ENCODE data around the gene OSBP2.
A peak's percentile ranks its signal among the peaks of the same experiment; 100 is the strongest.

OSBP2 gene

GRCh38 chr22:30720263-30720837 lies 25.7 kb downstream of the OSBP2 start:
- DNase-seq: no peak

DNA sequence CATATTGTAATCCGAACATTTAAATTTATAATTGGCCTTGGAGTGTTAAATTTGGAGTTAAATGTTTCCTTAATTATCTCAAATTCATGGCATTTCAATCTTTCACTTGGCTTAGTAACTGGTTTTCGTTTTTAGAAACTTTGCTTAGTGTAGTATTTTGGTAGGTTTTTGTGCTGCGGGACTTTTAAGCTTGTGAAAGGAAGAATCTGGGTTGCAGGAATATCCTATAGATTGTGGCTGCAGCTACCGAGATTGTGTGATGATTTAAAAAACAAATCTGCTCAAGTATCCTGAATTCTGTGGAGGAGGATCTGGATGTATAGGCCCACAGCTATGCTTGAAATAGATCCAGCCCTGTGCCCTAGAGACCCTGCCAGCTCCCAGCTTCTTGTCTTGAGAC lies 27.1 kb downstream of the OSBP2 start:
- DNase-seq: no peak

GRCh38 chr22:30728826-30729225 lies 34.2 kb downstream of the OSBP2 start:
- DNase-seq: no peak

- no peak for DNase-seq
These were observed 37.0 kb downstream of the OSBP2 start for GRCh38 chr22:30731658-30732057.

DNA sequence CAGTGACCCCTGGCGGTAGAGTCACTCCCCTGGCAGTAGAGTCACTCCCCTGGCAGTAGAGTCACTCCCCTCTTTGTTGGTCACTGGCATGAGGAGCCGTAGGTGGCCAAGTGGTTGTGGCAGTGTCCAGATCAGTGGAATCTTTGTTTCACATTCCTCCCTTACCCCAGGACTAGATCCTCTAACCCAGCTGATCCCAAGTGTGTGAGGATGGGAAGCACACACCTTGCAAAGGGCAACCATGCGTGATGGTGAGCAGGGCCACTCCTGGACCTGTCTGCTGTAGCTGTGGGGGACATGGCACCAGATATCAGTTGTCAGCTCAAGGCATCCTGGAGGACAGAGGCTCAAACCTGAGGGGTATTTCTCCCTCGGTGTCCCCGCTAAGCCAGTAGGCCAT lies 37.8 kb downstream of the OSBP2 start:
- DNase-seq: no peak

- no peak for DNase-seq
These were observed 38.5 kb downstream of the OSBP2 start for GRCh38 chr22:30733181-30733631.

DNA sequence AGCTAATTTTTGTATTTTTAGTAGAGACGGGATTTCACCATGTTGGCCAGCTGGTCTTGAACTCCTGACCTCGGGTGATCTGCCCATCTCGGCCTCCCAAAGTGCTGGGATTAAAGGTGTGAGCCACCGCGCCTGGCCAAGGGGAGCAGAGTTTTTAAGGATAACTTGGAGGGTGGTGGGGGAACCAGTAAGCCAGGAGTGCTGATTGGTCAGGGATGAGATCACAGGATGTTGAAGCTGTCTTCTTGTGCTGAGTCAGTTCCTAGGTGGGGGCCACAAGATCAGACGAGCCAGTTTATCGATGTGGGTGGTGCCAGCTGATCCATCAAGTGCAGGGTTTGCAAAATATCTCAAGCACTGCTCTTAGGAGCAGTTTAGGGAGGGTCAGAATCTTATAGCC lies 45.3 kb downstream of the OSBP2 start:
- peak; percentile 62 for DNase-seq

DNA sequence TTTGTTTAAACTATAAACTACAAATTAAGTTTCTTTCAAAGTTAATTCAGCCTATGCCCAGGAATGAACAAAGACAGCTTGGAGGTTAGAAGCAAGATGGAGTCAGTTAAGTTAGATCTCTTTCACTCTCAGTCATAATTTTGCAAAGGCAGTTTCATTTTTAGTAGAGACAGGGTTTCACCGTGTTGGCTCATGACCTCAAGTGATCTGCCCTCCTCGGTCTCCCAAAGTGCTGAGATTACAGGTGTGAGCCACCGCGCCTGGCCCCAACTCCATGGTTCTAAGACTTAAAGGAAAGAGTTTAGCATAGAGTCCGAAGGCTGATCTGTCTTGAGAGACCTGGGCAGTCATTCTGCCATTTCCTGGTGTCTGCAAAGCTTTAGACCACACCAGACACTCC lies 45.8 kb downstream of the OSBP2 start:
- peak; percentile 66 for DNase-seq

DNA sequence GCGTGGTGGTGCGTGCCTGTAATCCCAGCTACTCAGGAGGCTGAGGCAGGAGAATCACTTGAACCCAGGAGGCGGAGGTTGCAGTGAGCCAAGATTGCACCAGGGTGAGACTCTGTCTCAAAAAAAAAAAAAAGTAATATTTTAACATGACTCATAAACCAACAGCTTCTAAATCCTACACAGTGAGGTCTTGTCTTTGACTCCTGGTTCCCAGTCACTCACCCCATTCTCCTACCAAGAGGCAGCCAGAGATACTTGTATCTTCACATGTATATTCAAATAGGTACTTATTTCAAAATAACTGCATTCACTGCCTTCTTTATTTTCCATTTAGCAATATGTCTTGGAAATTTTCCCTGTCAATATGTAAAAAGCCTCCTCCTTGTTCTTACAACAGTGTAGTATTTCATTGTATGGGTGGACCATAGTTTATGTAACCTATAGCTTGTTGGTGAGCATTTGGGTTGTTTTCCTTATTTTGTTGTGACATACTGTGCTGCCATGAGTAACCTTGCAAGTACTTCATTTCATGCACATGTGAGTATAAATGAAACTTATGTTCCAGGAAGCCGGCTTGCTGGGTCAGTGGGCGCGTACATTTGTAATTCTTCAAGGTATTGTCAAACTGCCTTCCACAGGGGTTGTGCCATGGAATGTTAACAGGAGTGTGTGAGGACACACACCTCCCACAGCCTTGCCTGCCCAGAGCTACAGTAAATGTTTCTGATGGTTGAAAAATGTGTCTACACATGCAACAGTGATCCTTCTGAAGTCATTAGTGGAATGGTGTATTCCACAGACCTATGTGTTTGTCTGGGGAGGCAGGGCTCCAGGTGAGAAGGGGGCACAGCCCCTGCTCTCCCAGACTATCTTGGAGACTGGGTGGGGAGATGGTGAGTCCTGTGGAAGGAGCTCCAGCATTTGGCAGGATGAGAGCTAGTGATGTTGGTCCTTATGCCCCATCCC lies 47.9 kb downstream of the OSBP2 start:
- peak; percentile 60 for DNase-seq

DNA sequence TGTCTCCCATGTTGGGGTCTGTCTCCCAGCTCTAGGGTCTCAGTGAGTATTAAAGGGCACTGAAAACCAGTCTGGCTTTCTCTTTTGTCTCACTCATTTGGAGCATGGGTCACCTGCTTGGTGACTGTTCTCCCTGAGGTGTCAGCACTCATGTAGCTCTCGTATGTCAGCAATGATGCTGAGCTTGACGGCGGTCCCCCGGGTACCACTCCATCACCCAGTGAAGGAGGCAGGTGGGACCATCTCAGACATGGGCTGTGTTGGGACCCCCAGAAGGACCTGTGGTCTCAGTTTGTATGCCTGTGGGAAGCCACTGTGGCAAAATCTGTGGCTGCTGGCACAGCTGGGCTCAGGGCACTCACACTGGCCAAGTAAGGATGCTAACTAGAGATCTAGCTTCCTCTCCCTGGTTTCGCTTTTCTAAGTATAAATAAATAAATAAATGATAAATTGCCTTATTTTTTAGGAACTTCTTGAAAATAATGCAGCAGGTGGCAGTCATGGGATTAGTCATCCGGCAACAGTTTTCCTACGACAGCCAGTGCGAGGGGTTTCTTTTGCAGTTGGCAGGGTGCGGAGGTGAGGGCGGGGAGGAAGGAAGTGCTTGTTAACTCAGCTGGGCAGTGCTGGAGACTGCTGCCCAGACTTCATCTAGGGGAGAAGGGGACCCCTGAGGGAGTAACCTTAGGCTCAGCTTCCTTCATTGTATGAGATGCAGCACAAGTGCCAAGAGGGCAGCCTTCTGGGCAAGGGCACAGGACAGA lies 48.8 kb downstream of the OSBP2 start:
- peak; percentile 24 for DNase-seq

- DNase-seq: no peak
These were observed 49.5 kb downstream of the OSBP2 start for GRCh38 chr22:30744224-30744623.

DNA sequence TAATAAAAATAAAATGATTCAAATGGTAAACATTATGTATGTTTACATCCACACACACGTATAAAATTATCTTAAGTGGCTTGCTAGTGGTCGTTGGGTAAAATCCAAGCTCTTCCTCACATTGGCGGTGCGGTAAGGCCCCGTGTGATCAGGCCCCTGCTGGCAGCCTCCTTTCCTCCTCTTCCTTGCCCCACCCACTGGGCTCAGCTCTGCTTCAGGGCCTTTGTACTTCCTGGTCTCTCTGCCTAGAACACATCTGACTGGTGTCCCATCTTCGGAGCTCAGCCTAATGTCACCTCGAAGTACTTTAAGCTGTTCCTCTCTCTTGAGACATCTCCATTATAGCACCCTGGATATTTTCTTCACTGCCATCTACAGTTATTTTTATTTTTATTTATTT lies 52.8 kb downstream of the OSBP2 start:
- DNase-seq: no peak

GRCh38 chr22:30749272-30749671 lies 54.6 kb downstream of the OSBP2 start:
- DNase-seq: no peak

GRCh38 chr22:30749849-30750248 lies 55.2 kb downstream of the OSBP2 start:
- DNase-seq: no peak

DNA sequence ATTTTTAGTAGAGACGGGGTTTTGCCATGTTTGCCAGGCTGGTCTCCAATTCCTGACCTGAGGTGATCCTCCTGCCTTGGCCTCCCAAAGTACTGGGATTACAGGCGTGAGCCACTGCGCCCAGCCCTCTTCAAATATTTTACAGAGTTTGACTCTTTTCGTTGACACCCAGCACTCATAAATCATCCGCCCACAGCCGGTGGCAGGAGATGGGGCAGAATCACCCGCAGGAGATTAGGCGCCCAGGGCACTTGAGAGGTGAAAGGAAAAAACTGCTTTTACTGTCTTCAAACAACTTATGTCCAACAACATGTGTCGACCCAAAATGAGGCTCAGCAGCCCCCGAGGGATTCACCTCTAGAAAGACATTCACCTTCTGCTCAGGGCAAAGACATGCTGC lies 56.9 kb downstream of the OSBP2 start:
- no peak for DNase-seq

- DNase-seq: no peak
These were observed 58.1 kb downstream of the OSBP2 start for GRCh38 chr22:30752771-30753170.

GRCh38 chr22:30753701-30754100 lies 59.0 kb downstream of the OSBP2 start:
- DNase-seq: no peak

DNA sequence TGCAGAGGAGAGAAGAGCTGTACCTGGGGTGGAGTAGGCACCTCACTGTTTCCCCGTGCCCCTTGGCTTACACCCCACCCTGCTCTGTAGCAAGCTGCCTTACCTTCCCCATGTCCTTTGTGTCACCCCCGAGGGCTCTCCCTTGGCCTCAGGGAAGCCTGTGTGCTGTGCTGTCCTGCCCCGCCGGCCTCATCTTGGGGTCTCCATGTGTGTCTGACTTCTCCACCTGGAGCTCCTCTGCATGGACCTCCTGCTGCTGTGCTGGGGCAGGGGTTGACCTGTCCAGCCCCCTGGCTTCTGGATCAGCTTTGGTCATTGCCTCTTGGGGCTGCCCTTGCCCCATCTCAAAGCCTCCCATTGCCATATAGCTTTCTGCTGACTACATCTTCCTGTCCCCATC lies 59.8 kb downstream of the OSBP2 start:
- DNase-seq: no peak

DNA sequence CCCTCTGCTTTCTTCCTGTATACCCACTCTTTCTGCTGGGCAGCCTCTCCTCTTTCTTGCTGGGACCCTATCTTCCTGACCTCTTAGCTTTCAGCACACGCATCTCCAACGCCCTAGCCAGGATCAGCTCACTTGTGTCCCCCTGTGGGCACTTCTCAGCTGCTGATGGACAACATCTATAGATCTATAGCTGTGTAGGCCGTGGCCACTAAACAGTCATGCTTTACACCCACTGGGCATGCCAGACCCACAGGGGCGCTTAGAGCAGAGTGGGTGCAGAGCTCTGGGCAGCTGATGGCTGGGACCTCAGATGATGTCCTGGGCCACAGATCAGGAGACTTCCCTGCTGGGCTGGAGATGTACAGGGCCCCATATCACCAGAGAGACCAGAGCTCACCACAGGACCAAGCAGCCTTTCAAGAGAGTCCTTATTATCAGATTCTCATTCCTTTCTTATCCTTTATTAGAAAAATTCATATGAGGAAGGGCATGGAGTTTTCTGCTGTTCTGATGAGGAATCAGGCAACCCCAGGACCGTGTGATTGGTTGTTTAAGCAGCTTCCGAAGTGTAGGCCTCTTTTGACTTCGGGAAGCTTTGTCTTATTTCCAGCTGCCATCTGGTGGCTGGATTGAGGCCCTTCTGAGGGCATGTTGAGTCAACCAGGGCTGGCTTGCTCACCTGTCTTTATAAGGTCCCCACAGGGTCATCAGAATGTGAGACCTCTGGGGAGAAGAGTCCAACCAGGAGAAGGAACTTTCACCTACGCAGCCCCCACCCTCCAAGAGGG lies 60.5 kb downstream of the OSBP2 start:
- DNase-seq: peak; percentile 72

DNA sequence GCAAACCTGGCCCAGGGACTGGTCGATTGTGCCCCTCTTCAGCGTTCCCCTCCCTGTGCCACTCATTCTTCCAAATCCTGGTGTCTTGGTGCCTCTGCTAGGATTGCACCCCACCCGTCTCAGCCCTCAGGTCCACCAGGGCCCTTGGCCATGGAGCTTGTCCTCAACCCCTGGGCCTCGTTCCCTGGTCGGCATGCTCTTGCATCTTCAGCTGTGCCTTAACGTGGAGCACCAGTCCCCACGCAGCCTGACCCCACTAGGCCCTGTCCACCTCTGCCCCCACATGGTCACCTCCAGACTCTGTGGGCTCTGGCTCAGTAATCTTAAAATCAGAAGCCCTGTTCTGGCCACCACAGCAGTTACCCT lies 61.1 kb downstream of the OSBP2 start:
- no peak for DNase-seq

DNA sequence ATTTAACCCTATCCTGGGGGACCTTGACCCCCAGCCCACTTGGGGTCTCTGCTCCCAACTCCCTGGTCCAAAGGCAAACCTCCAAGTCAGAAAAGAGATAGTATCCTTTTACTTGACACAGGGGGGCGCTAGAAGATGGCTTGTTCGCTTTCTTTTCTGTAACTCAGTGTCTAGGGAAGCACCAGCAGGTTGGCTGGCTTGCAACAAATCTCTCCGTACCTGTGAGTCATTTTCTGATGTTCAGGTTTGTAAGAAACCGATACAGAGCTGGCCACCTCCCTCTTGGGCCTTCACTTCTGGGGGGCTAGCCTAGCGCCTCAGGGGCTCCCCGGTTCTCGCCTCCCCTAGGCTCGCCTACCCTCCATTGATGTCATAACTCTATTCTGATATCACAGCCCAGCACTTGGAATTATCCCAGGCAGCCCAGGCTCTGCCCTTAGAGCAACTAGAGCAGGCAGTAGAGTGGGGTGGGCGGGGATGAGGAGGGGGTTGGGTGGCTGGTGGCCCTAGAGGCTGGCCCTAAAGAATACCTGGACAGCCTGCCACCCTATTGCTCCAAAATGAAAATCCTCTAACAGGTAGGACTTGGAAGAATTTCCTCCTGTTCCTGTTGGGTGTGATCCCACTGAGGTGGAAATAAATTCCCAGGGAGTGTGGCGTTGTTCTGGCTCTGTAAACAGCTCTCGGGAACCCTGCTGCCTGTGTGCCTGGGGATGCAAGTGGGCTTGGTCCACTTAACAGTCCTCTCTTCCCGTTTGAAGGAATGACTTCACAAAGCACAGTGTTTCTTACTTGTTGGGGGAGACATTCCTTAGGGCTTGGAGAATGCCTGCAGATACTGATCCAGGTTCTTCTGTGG lies 69.4 kb downstream of the OSBP2 start:
- DNase-seq: peak; percentile 72

- DNase-seq: no peak
These were observed 73.0 kb downstream of the OSBP2 start for GRCh38 chr22:30767661-30768060.
